IMR-90 (cell line): ENCODE data around the gene DCAF17. TPM values are rescaled to one million over a fixed set of nuclear protein-coding genes. Genes with fewer than 3 reads are reported as not detected.

Experiments used
- ATAC-seq: fragments of 200-7000 bp; cut with Tn5 transposase; 2 replicates; pipeline ENCODE4 v1.9.1; 2020; ENCODE audit warnings: low read depth, mild to moderate bottlenecking, moderate library complexity
- BruUV-seq: library from RNA; stranded (reverse); fragments of 400-500 nt; replicated peaks from 2 replicates; lab custom pipeline; 2021; lab: Mats Ljungman, UMichigan
- CTCF ChIA-PET: fragments of 300-600 bp; formaldehyde crosslinking; extraction: SDS; loops from one replicate; lab custom pipeline; 2021; ENCODE audit warnings: antibody characterized with exemption; lab: Yijun Ruan, JAX
- POLR2A ChIA-PET: fragments of 300-600 bp; sonication (Branson Sonifier 250); formaldehyde crosslinking; loops from one replicate; lab custom pipeline; 2022; ENCODE audit warnings: antibody characterized with exemption; ENCODE audit not compliant: unreplicated experiment; lab: Charles Lee
- DNase-seq: peaks from one replicate; pipeline ENCODE4 v3.0.0; 2013
- H2AFZ ChIP-seq: replicated peaks from 2 replicates; pipeline ENCODE3; 2013; ENCODE audit warnings: low read length, mild to moderate bottlenecking; ENCODE audit not compliant: poor library complexity
- H2AK5ac ChIP-seq: 2 replicates; pipeline ENCODE4 v1.6.1; 2013; ENCODE audit warnings: low read depth, low read length, inconsistent platforms
- H2AK9ac ChIP-seq: replicated peaks from 2 replicates; pipeline ENCODE3; 2013; ENCODE audit warnings: mild to moderate bottlenecking, low read depth, low read length, moderate library complexity; ENCODE audit not compliant: poor library complexity
- H2BK120ac ChIP-seq: 2 replicates; pipeline ENCODE4 v1.6.1; 2013; ENCODE audit warnings: low read depth, low read length, inconsistent platforms
- H2BK15ac ChIP-seq: 3 replicates; pipeline ENCODE4 v1.6.1; 2013; ENCODE audit warnings: low read depth, low read length, inconsistent platforms
- H2BK20ac ChIP-seq: 2 replicates; pipeline ENCODE4 v1.6.1; 2013; ENCODE audit warnings: low read depth, mild to moderate bottlenecking, inconsistent platforms, low read length, moderate library complexity
- H2BK5ac ChIP-seq: 2 replicates; pipeline ENCODE4 v1.6.1; 2013; ENCODE audit warnings: mild to moderate bottlenecking, low read depth, low read length, inconsistent platforms; ENCODE audit not compliant: poor library complexity, severe bottlenecking
- H3K14ac ChIP-seq: replicated peaks from 2 replicates; pipeline ENCODE4 v1.6.1; 2013; ENCODE audit warnings: low read depth, low read length, inconsistent platforms
- H3K18ac ChIP-seq: 2 replicates; pipeline ENCODE4 v1.6.1; 2013; ENCODE audit warnings: low read depth, low read length, control low read depth
- H3K23ac ChIP-seq: 2 replicates; pipeline ENCODE4 v1.6.1; 2013; ENCODE audit warnings: low read depth, low read length, inconsistent platforms
- H3K27ac ChIP-seq: 2 replicates; pipeline ENCODE4 v1.5.1; 2013; ENCODE audit warnings: mild to moderate bottlenecking, control low read depth, low read length; ENCODE audit not compliant: insufficient read depth
- H3K27me3 ChIP-seq: 2 replicates; pipeline ENCODE4 v1.6.1; 2013; ENCODE audit warnings: low read length; ENCODE audit not compliant: control insufficient read depth, insufficient read depth
- H3K36me3 ChIP-seq: 2 replicates; pipeline ENCODE4 v1.6.1; 2013; ENCODE audit warnings: low read length, mixed read lengths; ENCODE audit not compliant: control insufficient read depth, insufficient read depth
- H3K4ac ChIP-seq: 2 replicates; pipeline ENCODE4 v1.6.1; 2013; ENCODE audit warnings: low read depth, low read length, inconsistent platforms
- H3K4me1 ChIP-seq: 2 replicates; pipeline ENCODE4 v1.6.1; 2013; ENCODE audit warnings: low read length, mixed read lengths; ENCODE audit not compliant: control insufficient read depth, insufficient read depth
- H3K4me2 ChIP-seq: 2 replicates; pipeline ENCODE4 v1.6.1; 2013; ENCODE audit warnings: low read depth, mild to moderate bottlenecking, control low read depth, low read length, moderate library complexity
- H3K4me3 ChIP-seq: 2 replicates; pipeline ENCODE4 v1.5.1; 2013; ENCODE audit warnings: low read depth, mild to moderate bottlenecking, control low read depth, low read length, moderate library complexity; ENCODE audit not compliant: insufficient read depth
- H3K56ac ChIP-seq: 2 replicates; pipeline ENCODE4 v1.6.1; 2013; ENCODE audit warnings: low read length, inconsistent platforms; ENCODE audit not compliant: insufficient read depth; ENCODE audit errors: extremely low read depth
- H3K79me1 ChIP-seq, 2 experiments: 2 replicates each; pipeline ENCODE4 v1.6.1; 2013; ENCODE audit warnings: low read length in 2 of 2, inconsistent platforms in 1 of 2, low read depth in 1 of 2
- H3K9ac ChIP-seq: 2 replicates; pipeline ENCODE4 v1.6.1; 2013; ENCODE audit warnings: low read depth, low read length, control low read depth
- H3K9me1 ChIP-seq: 2 replicates; pipeline ENCODE4 v1.6.1; 2013; ENCODE audit warnings: low read length, inconsistent platforms; ENCODE audit not compliant: insufficient read depth
- H3K9me3 ChIP-seq: 2 replicates; pipeline ENCODE4 v1.6.1; 2013; ENCODE audit warnings: low read length; ENCODE audit not compliant: control insufficient read depth, insufficient read depth
- H4K20me1 ChIP-seq: 2 replicates; pipeline ENCODE4 v1.6.1; 2013; ENCODE audit warnings: low read length, inconsistent platforms; ENCODE audit not compliant: insufficient read depth
- H4K5ac ChIP-seq: 2 replicates; pipeline ENCODE4 v1.6.1; 2013; ENCODE audit warnings: mild to moderate bottlenecking, low read depth, low read length, control low read depth
- H4K8ac ChIP-seq, 2 experiments: 2 replicates each; pipeline ENCODE4 v1.6.1; 2013; ENCODE audit warnings: low read depth in 2 of 2, low read length in 2 of 2, control low read depth in 1 of 2, inconsistent platforms in 1 of 2
- H4K91ac ChIP-seq: 2 replicates; pipeline ENCODE4 v1.6.1; 2013; ENCODE audit warnings: low read depth, low read length, inconsistent platforms; ENCODE audit not compliant: insufficient read depth
- CEBPB ChIP-seq: IDR thresholded peaks from 2 replicates; pipeline ENCODE4 v1.6.1; 2012; ENCODE audit warnings: low read depth, low read length, improper control_type of control experiment
- CHD1 ChIP-seq: IDR thresholded peaks from 2 replicates; pipeline ENCODE4 v1.6.1; 2012; ENCODE audit warnings: low read depth, low read length, improper control_type of control experiment
- FOS ChIP-seq: fragments of 150-350 bp; IDR thresholded peaks from 2 replicates; pipeline ENCODE4 v1.6.1; 2016; ENCODE audit warnings: low read depth, low read length
- MAZ ChIP-seq: IDR thresholded peaks from 2 replicates; pipeline ENCODE4 v1.6.1; 2012; ENCODE audit warnings: low read depth, mild to moderate bottlenecking, low read length, improper control_type of control experiment, moderate library complexity, borderline replicate concordance
- NFE2L2 ChIP-seq: fragments of 150-350 bp; IDR thresholded peaks from 2 replicates; pipeline ENCODE4 v1.6.1; 2016; ENCODE audit warnings: low read depth, mild to moderate bottlenecking, low read length
- POLR2A ChIP-seq: IDR thresholded peaks from 2 replicates; pipeline ENCODE4 v1.6.1; 2012; ENCODE audit warnings: mild to moderate bottlenecking, low read depth, low read length
- RAD21 ChIP-seq: IDR thresholded peaks from 2 replicates; pipeline ENCODE4 v1.6.1; 2012; ENCODE audit warnings: low read length, improper control_type of control experiment
- RCOR1 ChIP-seq: IDR thresholded peaks from 2 replicates; pipeline ENCODE4 v1.6.1; 2012; ENCODE audit warnings: mild to moderate bottlenecking, low read length, improper control_type of control experiment; ENCODE audit not compliant: insufficient replicate concordance
- RFX5 ChIP-seq: IDR thresholded peaks from 2 replicates; pipeline ENCODE4 v1.8.0; 2012; ENCODE audit warnings: low read depth, mild to moderate bottlenecking, low read length, moderate library complexity
- SMC3 ChIP-seq: fragments of 150-350 bp; IDR thresholded peaks from 2 replicates; pipeline ENCODE4 v1.6.1; 2016; ENCODE audit warnings: low read depth, mild to moderate bottlenecking, antibody characterized with exemption, low read length, moderate library complexity
- WGBS, 2 experiments: methylation state at CpG; one replicate each; pipeline versions ENCODE4 v1.1.5 to v1.1.7; 2013; ENCODE audit warnings: missing lambda C conversion rate in 2 of 2; ENCODE audit not compliant: insufficient read length in 1 of 2; ENCODE audit errors: extremely low coverage in 2 of 2; 5-methylcytosine and 5-hydroxymethylcytosine counted together
- dilution Hi-C: fragments of 300-500 bp; cut with HindIII; formaldehyde crosslinking; loops from one replicate; pipeline ENCODE4 v1.14.3; 2018; ENCODE audit warnings: low sequenced_read_pairs; ENCODE audit not compliant: unreplicated experiment
- in situ Hi-C: fragments of 300-500 bp; cut with MboI; formaldehyde crosslinking; loops from 3 replicates; pipeline ENCODE4 v1.14.3; 2019; ENCODE audit warnings: low sequenced_read_pairs, inconsistent platforms, mixed read lengths
- intact Hi-C: fragments of 100-400 bp; cut with micrococcal nuclease; formaldehyde crosslinking; loops from 2 replicates; pipeline ENCODE4 v1.10.0; 2022
- polyA plus RNA-seq, 3 experiments: library from polyadenylated mRNA; depleted of rRNA; stranded (reverse); fragments of >200 nt; gene quantifications; 2 replicates each; pipeline ENCODE4 v1.2.3, GENCODE V29; 2012; ENCODE audit warnings: low replicate concordance in 1 of 3
- total RNA-seq: library from RNA; depleted of rRNA; stranded (reverse); fragments of >200 nt; gene quantifications from 2 replicates; pipeline ENCODE4 v1.2.3, GENCODE V29; 2012
- TF ChIP-seq, protein P1 (sequence below): fragments of 150-350 bp; IDR thresholded peaks from 2 replicates; pipeline ENCODE4 v1.6.1; 2017; ENCODE audit warnings: mild to moderate bottlenecking, antibody characterized with exemption, low read length, low read depth
- TF ChIP-seq, protein P2 (sequence below): fragments of 150-350 bp; IDR thresholded peaks from 2 replicates; pipeline ENCODE4 v1.6.1; 2016; ENCODE audit warnings: low read depth, mild to moderate bottlenecking, low read length, moderate library complexity, borderline replicate concordance

The DCAF17 gene
- total and polyA plus RNA-seq, 2 of the 4 experiments (the other 2 are of a cell fraction) = 6.7 to 13.1 TPM

DNA sequence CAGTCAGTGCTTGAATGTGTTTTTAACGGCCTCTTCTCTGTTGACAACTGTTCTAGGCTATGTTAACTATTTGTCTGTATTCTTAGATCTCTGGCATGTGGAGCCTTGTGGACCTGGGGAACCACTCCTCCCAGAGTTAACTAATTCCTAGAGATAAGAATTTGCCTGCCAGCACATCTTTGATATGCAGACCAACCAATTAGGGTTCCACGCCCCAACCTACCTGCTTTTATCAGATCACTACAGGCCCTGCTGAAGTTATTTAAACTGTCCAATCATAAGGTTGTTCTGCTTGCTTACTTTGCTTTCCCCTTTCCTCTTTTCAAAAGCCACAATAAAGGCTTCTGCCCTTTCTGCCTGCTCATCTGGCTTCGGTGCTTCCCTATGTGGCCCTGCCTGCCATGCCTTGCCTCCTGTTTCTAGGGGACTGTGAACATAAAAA, 79.7 kb downstream of the DCAF17 start:
- Histone ChIP-seq H4K8ac (no peak overlapping the region), H4K20me1 (no peaks in the 10 kb centered on the region), H2BK15ac (no peak overlapping the region), H3K9me3 (no peaks in the 10 kb centered on the region), H3K14ac (no peak overlapping the region), H2BK5ac (no peak overlapping the region), H3K4me1 (no peaks in the 10 kb centered on the region; the same call in 1 of the 2 replicates), H2AK9ac (no peak overlapping the region), H4K91ac (no peak overlapping the region), H2BK120ac (no peak overlapping the region), H2BK20ac (no peak overlapping the region), H3K36me3 (no peaks in the 10 kb centered on the region), H4K5ac (no peak overlapping the region), H3K23ac (no peak overlapping the region), H2AK5ac (no peak overlapping the region), H3K9me1 (peaks cover 8% of the 10 kb centered on the region; the same call in 1 of the 2 replicates), H3K4me2 (no peak overlapping the region), H3K18ac (no peak overlapping the region), H3K4me3 (no peak overlapping the region), H2AFZ (no peak overlapping the region), H3K4ac (no peak overlapping the region), H3K9ac (no peak overlapping the region), H3K27me3 (peaks cover 2% of the 10 kb centered on the region), H3K79me1 (no peaks in the 10 kb centered on the region), H3K56ac (no peak overlapping the region), H3K27ac (no peak overlapping the region)
- ATAC-seq (no peak), DNase-seq (no peak)
- BruUV-seq = no TSS peak
- POLR2A ChIA-PET = no interaction called here
- WGBS, 2 experiments = no CpG with 5 or more reads among the region's 3 CpGs
- intact Hi-C loops (no loop called here), dilution Hi-C loops (no loop called here), in situ Hi-C loops (no loop called here)
- CTCF ChIA-PET = no interaction called here
- no peak for TF ChIP-seq RAD21
- no peak for TF ChIP-seq POLR2A
- TF ChIP-seq FOS = no peak
- no peak for TF ChIP-seq SMC3
- TF ChIP-seq RCOR1 = no peak
- TF ChIP-seq, protein P1, sequence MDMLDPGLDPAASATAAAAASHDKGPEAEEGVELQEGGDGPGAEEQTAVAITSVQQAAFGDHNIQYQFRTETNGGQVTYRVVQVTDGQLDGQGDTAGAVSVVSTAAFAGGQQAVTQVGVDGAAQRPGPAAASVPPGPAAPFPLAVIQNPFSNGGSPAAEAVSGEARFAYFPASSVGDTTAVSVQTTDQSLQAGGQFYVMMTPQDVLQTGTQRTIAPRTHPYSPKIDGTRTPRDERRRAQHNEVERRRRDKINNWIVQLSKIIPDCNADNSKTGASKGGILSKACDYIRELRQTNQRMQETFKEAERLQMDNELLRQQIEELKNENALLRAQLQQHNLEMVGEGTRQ = no peak
- TF ChIP-seq CHD1 = no peak
- no peak for TF ChIP-seq CEBPB
- no peak for TF ChIP-seq RFX5
- TF ChIP-seq MAZ = no peak
- no peak for TF ChIP-seq NFE2L2
- TF ChIP-seq, protein P2, sequence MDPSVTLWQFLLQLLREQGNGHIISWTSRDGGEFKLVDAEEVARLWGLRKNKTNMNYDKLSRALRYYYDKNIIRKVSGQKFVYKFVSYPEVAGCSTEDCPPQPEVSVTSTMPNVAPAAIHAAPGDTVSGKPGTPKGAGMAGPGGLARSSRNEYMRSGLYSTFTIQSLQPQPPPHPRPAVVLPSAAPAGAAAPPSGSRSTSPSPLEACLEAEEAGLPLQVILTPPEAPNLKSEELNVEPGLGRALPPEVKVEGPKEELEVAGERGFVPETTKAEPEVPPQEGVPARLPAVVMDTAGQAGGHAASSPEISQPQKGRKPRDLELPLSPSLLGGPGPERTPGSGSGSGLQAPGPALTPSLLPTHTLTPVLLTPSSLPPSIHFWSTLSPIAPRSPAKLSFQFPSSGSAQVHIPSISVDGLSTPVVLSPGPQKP = no peak
